ENCODE results near the gene TMEM192.

DNA sequence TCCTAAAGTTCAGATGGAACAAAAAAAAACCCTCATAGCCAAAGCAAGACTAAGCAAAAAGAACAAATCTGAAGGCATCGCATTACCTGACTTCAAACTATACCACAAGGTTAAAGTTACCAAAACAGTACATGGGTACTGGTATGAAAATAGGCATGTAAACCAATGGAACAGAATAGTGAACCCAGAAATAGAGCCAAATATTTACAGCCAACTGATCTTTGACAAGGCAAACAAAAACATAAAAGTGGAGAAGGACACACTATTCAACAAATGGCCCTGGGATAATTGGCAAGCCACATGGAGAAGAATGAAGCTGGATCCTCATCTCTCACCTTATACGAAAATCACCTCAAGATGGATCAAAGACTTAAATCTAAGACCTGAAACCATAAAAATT, 44.2 kb upstream of the TMEM192 start:
- no peak for TF ChIP-seq CTCF (IDR thresholded peaks at IDR 0.05)
- TF ChIP-seq POLR2AphosphoS5 (IDR thresholded peaks at IDR 0.05): no peak
